WTC11 (cell line): ENCODE measurements around the gene FBXW2.

ENCODE experiments used
- CREM ChIP-seq: sonication (generic); formaldehyde crosslinking; IDR thresholded peaks from 2 replicates; pipeline ENCODE4 v1.8.1; 2022; ENCODE audit warnings: mild to moderate bottlenecking, missing genetic modification reagents, moderate library complexity
- CTCF ChIP-seq: fragments of 200-600 bp; IDR thresholded peaks from 2 replicates; pipeline ENCODE4 v1.8.0; 2022; ENCODE audit warnings: antibody characterized with exemption
- E2F4 ChIP-seq: sonication (generic); formaldehyde crosslinking; IDR thresholded peaks from 2 replicates; pipeline ENCODE4 v1.8.1; 2022; ENCODE audit warnings: low read depth, mild to moderate bottlenecking, moderate library complexity, missing genetic modification reagents, borderline replicate concordance
- NFE2L1 ChIP-seq: sonication (generic); formaldehyde crosslinking; IDR thresholded peaks from 2 replicates; pipeline ENCODE4 v1.8.1; 2023; ENCODE audit warnings: missing genetic modification reagents
- NFYB ChIP-seq: sonication (generic); formaldehyde crosslinking; conservative IDR thresholded peaks from 2 replicates; pipeline ENCODE4 v1.8.0; 2022; ENCODE audit warnings: low read depth, missing genetic modification reagents
- ZNF512 ChIP-seq: sonication (generic); formaldehyde crosslinking; IDR thresholded peaks from 2 replicates; pipeline ENCODE4 v1.8.1; 2022; ENCODE audit warnings: missing genetic modification reagents, borderline replicate concordance

GRCh38 chr9:120757026-120757913, 35.9 kb downstream of the FBXW2 start:
- TF ChIP-seq ZNF512 (CRISPR knock-in tag) (no peak), CREM (CRISPR knock-in tag) (no peak), CTCF (no peak), E2F4 (CRISPR knock-in tag) (no peak), NFE2L1 (CRISPR knock-in tag) (no peak), NFYB (CRISPR knock-in tag) (no peak)
